H1 (cell line): ENCODE data around the gene IFT43. TPM values are rescaled to one million over a fixed set of nuclear protein-coding genes. Genes with fewer than 3 reads are reported as not detected.
"Not testable (repeated sequence)": the region's sequence is repeated elsewhere in the genome, so short reads cannot be mapped to it uniquely, and the experiment has no call there.

Experiments used
- CTCF ChIA-PET: fragments of 300-600 bp; sonication (Branson Sonifier 250); formaldehyde crosslinking; loops from one replicate; lab custom pipeline; 2021; ENCODE audit not compliant: partially characterized antibody; lab: Charles Lee
- POLR2A ChIA-PET: fragments of 300-600 bp; sonication (Branson Sonifier 250); formaldehyde crosslinking; loops from one replicate; lab custom pipeline; 2021; ENCODE audit warnings: inconsistent platforms; ENCODE audit not compliant: partially characterized antibody; lab: Charles Lee
- DNase-seq, 2 experiments: peaks; one replicate each; pipeline versions ENCODE4 v3.0.0 to v3.0.0-alpha.2; 2010 to 2022; ENCODE audit warnings: low spot score in 2 of 2, low read depth in 1 of 2, mixed read lengths in 1 of 2
- FAIRE-seq: peaks from 2 replicates; lab custom pipeline; 2011; peaks lifted over from hg19 to GRCh38; lab: Jason Lieb, UNC
- H2AFZ ChIP-seq: 2 replicates; pipeline ENCODE4 v1.8.1; 2012; ENCODE audit warnings: low read length, inconsistent platforms
- H2AK5ac ChIP-seq: 2 replicates; pipeline ENCODE4 v1.6.1; 2013; ENCODE audit warnings: low read depth, low read length
- H2BK120ac ChIP-seq: replicated peaks from 2 replicates; pipeline ENCODE3; 2013; ENCODE audit warnings: low read depth, low read length, inconsistent platforms
- H2BK12ac ChIP-seq: 2 replicates; pipeline ENCODE4 v1.6.1; 2013; ENCODE audit warnings: low read depth, low read length
- H2BK15ac ChIP-seq: 2 replicates; pipeline ENCODE4 v1.6.1; 2013; ENCODE audit warnings: low read length
- H2BK20ac ChIP-seq: 2 replicates; pipeline ENCODE4 v1.6.1; 2013; ENCODE audit warnings: low read length
- H2BK5ac ChIP-seq: 2 replicates; pipeline ENCODE4 v1.6.1; 2013; ENCODE audit warnings: low read depth, low read length
- H3K14ac ChIP-seq: 2 replicates; pipeline ENCODE4 v1.6.1; 2013; ENCODE audit warnings: inconsistent platforms; ENCODE audit not compliant: insufficient read length
- H3K18ac ChIP-seq: 2 replicates; pipeline ENCODE4 v1.6.1; 2013; ENCODE audit warnings: low read length; ENCODE audit errors: extremely low read depth
- H3K23ac ChIP-seq: 2 replicates; pipeline ENCODE4 v1.6.1; 2013; ENCODE audit warnings: inconsistent platforms; ENCODE audit not compliant: insufficient read length
- H3K23me2 ChIP-seq: 2 replicates; pipeline ENCODE4 v1.6.1; 2013; ENCODE audit warnings: low read depth, low read length
- H3K27ac ChIP-seq: 2 replicates; pipeline ENCODE4 v1.6.1; 2011; ENCODE audit warnings: low read depth, low read length, inconsistent platforms
- H3K27me3 ChIP-seq, 4 experiments: replicated peaks in 1 of 4; 1 replicate in 1 of 4; 2 replicates in 3 of 4; pipeline versions ENCODE4 v1.6.1 to v1.8.1; 2011 to 2013; ENCODE audit warnings: low read length in 3 of 4, mild to moderate bottlenecking in 3 of 4, inconsistent platforms in 2 of 4, mixed read lengths in 2 of 4, moderate library complexity in 1 of 4; ENCODE audit not compliant: control insufficient read depth in 3 of 4, insufficient read depth in 3 of 4; ENCODE audit errors: extremely low read depth in 1 of 4
- H3K36me3 ChIP-seq, 4 experiments: 2 replicates each; pipeline versions ENCODE4 v1.6.1 to v1.8.1; 2011 to 2013; ENCODE audit warnings: mild to moderate bottlenecking in 4 of 4, low read length in 3 of 4, moderate library complexity in 2 of 4, control low read depth in 1 of 4, inconsistent platforms in 1 of 4; ENCODE audit not compliant: insufficient read depth in 4 of 4, control insufficient read depth in 2 of 4
- H3K4ac ChIP-seq: replicated peaks from 2 replicates; pipeline ENCODE3; 2013; ENCODE audit warnings: low read length, low read depth, mixed read lengths, inconsistent platforms; ENCODE audit not compliant: insufficient read length
- H3K4me1 ChIP-seq, 4 experiments: replicated peaks in 1 of 4; 1 replicate in 1 of 4; 2 replicates in 3 of 4; pipeline versions ENCODE4 v1.6.1 to v1.8.1; 2011 to 2013; ENCODE audit warnings: low read length in 3 of 4, inconsistent platforms in 2 of 4, mixed read lengths in 1 of 4; ENCODE audit not compliant: insufficient read depth in 4 of 4, control insufficient read depth in 3 of 4
- H3K4me2 ChIP-seq, 2 experiments: 2 replicates each; pipeline versions ENCODE4 v1.6.1 to v1.8.1; 2011 to 2013; ENCODE audit warnings: low read depth in 2 of 2, low read length in 2 of 2, control low read depth in 1 of 2, inconsistent platforms in 1 of 2, mild to moderate bottlenecking in 1 of 2; ENCODE audit not compliant: insufficient read depth in 1 of 2
- H3K4me3 ChIP-seq, 4 experiments: fragments of 200-600, 300-600 bp in 1 of 4; sonication (generic), shearing (Covaris generic), sonication (Bioruptor Twin) in 1 of 4; 2 replicates each; pipeline versions ENCODE4 v1.5.1 to v1.8.1; 2011 to 2016; ENCODE audit warnings: low read length in 4 of 4, low read depth in 3 of 4, control low read depth in 2 of 4, inconsistent platforms in 2 of 4, mild to moderate bottlenecking in 2 of 4, mixed read lengths in 1 of 4, moderate library complexity in 1 of 4; ENCODE audit not compliant: insufficient read depth in 2 of 4; ENCODE audit errors: extremely low read depth in 1 of 4
- H3K56ac ChIP-seq: replicated peaks from 2 replicates; pipeline ENCODE3; 2013; ENCODE audit warnings: low read depth, mild to moderate bottlenecking, mixed read lengths, low read length, inconsistent platforms; ENCODE audit not compliant: insufficient read length
- H3K79me1 ChIP-seq: 2 replicates; pipeline ENCODE4 v1.6.1; 2013; ENCODE audit warnings: low read depth, low read length, control low read depth
- H3K79me2 ChIP-seq, 2 experiments: 2 replicates each; pipeline versions ENCODE4 v1.6.1 to v1.8.1; 2012 to 2013; ENCODE audit warnings: low read length in 2 of 2, mild to moderate bottlenecking in 2 of 2, inconsistent platforms in 1 of 2; ENCODE audit not compliant: insufficient read depth in 2 of 2, control insufficient read depth in 1 of 2
- H3K9ac ChIP-seq, 4 experiments: replicated peaks in 1 of 4; 1 replicate in 1 of 4; 2 replicates in 3 of 4; pipeline versions ENCODE4 v1.6.1 to v1.8.1; 2011 to 2013; ENCODE audit warnings: low read depth in 3 of 4, low read length in 3 of 4, control low read depth in 2 of 4, mild to moderate bottlenecking in 2 of 4, moderate library complexity in 2 of 4, inconsistent platforms in 1 of 4; ENCODE audit errors: extremely low read depth in 1 of 4
- H3K9me3 ChIP-seq, 2 experiments: 2 replicates each; pipeline versions ENCODE4 v1.6.1 to v1.8.1; 2012 to 2013; ENCODE audit warnings: mild to moderate bottlenecking in 2 of 2, moderate library complexity in 2 of 2, control low read depth in 1 of 2, inconsistent platforms in 1 of 2, low read depth in 1 of 2, low read length in 1 of 2, mixed read lengths in 1 of 2; ENCODE audit not compliant: insufficient read depth in 2 of 2
- H4K20me1 ChIP-seq, 2 experiments: replicated peaks in 1 of 2; 2 replicates each; pipeline versions ENCODE3 to v1.8.1; 2011 to 2013; ENCODE audit warnings: inconsistent platforms in 2 of 2, low read length in 2 of 2, mild to moderate bottlenecking in 1 of 2; ENCODE audit not compliant: insufficient read depth in 2 of 2, control insufficient read depth in 1 of 2
- H4K5ac ChIP-seq: 2 replicates; pipeline ENCODE4 v1.6.1; 2013; ENCODE audit warnings: low read length, low read depth, mixed read lengths, inconsistent platforms; ENCODE audit not compliant: insufficient read length
- H4K8ac ChIP-seq: 2 replicates; pipeline ENCODE4 v1.8.0; 2013; ENCODE audit warnings: mild to moderate bottlenecking, moderate library complexity, low read length, inconsistent platforms; ENCODE audit not compliant: insufficient read depth; ENCODE audit errors: extremely low read depth
- H4K91ac ChIP-seq: replicated peaks from 2 replicates; pipeline ENCODE3; 2013; ENCODE audit warnings: low read length, mixed read lengths, inconsistent platforms; ENCODE audit not compliant: insufficient read length
- WGBS, 2 experiments: shearing (Covaris generic) in 1 of 2; methylation state at CpG; one replicate each; pipeline versions ENCODE4 v1.1.6 to v1.1.7; 2013 to 2015; ENCODE audit warnings: low lambda C conversion rate in 2 of 2, mixed read lengths in 2 of 2, inconsistent platforms in 1 of 2, low coverage in 1 of 2, missing lambda C conversion rate in 1 of 2; ENCODE audit not compliant: insufficient replicate concordance in 2 of 2, insufficient coverage in 1 of 2, insufficient read length in 1 of 2; ENCODE audit errors: extremely low coverage in 1 of 2, missing lambda C conversion rate in 1 of 2; 5-methylcytosine and 5-hydroxymethylcytosine counted together
- polyA plus RNA-seq, 7 experiments: library from polyadenylated mRNA; depleted of rRNA in 3 of 7; stranded (reverse) in 5 of 7; unstranded in 2 of 7; fragments of >200 nt in 5 of 7; fragments of 200-250 nt in 2 of 7; gene quantifications; 1 replicate in 5 of 7; 2 replicates in 1 of 7; 4 replicates in 1 of 7; pipeline versions ENCODE4 v1.2.1 to v1.2.3, GENCODE V29; 2011 to 2013; ENCODE audit warnings: missing spikeins in 2 of 7, mixed read lengths in 2 of 7
- total RNA-seq: library from RNA; stranded (reverse); fragmentation: NEBNext Ultra II Directional; extraction: Animal tissue kit (Norgen Biotek cat#: 25700); gene quantifications from 2 replicates; pipeline ENCODE4 v1.2.1, GENCODE V29; 2021

Gene IFT43
- total and polyA plus RNA-seq, 2 of the 8 experiments (the other 6 are each of a cell fraction or from before 2014, with no cell fraction given): 17.0 to 20.8 TPM

- H2BK15ac ChIP-seq, H3K9me3 ChIP-seq, H4K8ac ChIP-seq, H3K9ac ChIP-seq, H3K4me2 ChIP-seq, H3K18ac ChIP-seq, H3K56ac ChIP-seq, H3K27ac ChIP-seq, H2AFZ ChIP-seq, H2BK5ac ChIP-seq, CTCF ChIA-PET, FAIRE-seq, H4K5ac ChIP-seq, H4K91ac ChIP-seq, H2BK12ac ChIP-seq, H2AK5ac ChIP-seq, H2BK120ac ChIP-seq, H3K4ac ChIP-seq, H3K23me2 ChIP-seq, H3K23ac ChIP-seq, H3K36me3 ChIP-seq, H2BK20ac ChIP-seq, H3K27me3 ChIP-seq, H4K20me1 ChIP-seq, H3K79me1 ChIP-seq, H3K79me2 ChIP-seq, H3K4me3 ChIP-seq, POLR2A ChIA-PET, DNase-seq, H3K14ac ChIP-seq, H3K4me1 ChIP-seq: not testable (repeated sequence)
- WGBS, 2 experiments: 95% methylated on average over 3 of the region's 3 CpGs; no CpG with 5 or more reads in 1 of the 2 experiments
Observed at GRCh38 chr14:76009627-76010026, 24.1 kb downstream of the IFT43 start.
